Cardiac muscle cell (in vitro differentiated cells and primary cell): ENCODE measurements around the gene CACNA1S. TPM values are rescaled to one million over a fixed set of nuclear protein-coding genes. Genes with fewer than 3 reads are reported as not detected.

Experiments used
- DNase-seq, 2 donors: peaks; one replicate each; pipeline versions ENCODE4 v3.0.0 to v3.0.0-alpha.2; 2010 to 2017; ENCODE audit warnings: low read depth in 1 of 2, low spot score in 1 of 2
- H3K27ac ChIP-seq: fragments of 200-600 bp; sonication (generic); 2 replicates; pipeline ENCODE4 v1.5.1; 2016
- H3K27me3 ChIP-seq: fragments of 200-600 bp; sonication (generic); 2 replicates; pipeline ENCODE4 v1.6.0; 2016; ENCODE audit warnings: control low read depth
- H3K36me3 ChIP-seq: fragments of 200-600 bp; sonication (generic); 2 replicates; pipeline ENCODE4 v1.5.1; 2016; ENCODE audit warnings: control low read depth
- H3K4me1 ChIP-seq: fragments of 200-600 bp; sonication (generic); 2 replicates; pipeline ENCODE4 v1.8.1; 2017; ENCODE audit warnings: low read depth, mild to moderate bottlenecking, mixed run types
- H3K4me3 ChIP-seq: fragments of 200-600 bp; sonication (generic); 2 replicates; pipeline ENCODE4 v1.5.1; 2016; ENCODE audit warnings: mild to moderate bottlenecking
- H3K9me3 ChIP-seq: fragments of 200-600 bp; sonication (generic); 2 replicates; pipeline ENCODE4 v1.5.1; 2017; ENCODE audit warnings: low read depth, mild to moderate bottlenecking, control low read depth
- polyA plus RNA-seq: library from polyadenylated mRNA; unstranded; fragments of >200 nt; fragmentation: Nextera tagmentation; extraction: Ambion mirVana; gene quantifications from 2 replicates; pipeline ENCODE4 v1.2.1, GENCODE V29; 2016
- total RNA-seq: library from RNA; depleted of rRNA; stranded (reverse); fragments of >200 nt; gene quantifications from 2 replicates; pipeline ENCODE4 v1.2.3, GENCODE V29; 2016
- TF ChIP-seq, protein P1 (sequence below): IDR thresholded peaks from 2 replicates; pipeline ENCODE4 v1.5.1; 2012; ENCODE audit warnings: low read depth, mild to moderate bottlenecking, low read length

Gene CACNA1S
- total and polyA plus RNA-seq, 2 experiments from 2014 or later: 0.30 TPM; not detected in 1

DNA sequence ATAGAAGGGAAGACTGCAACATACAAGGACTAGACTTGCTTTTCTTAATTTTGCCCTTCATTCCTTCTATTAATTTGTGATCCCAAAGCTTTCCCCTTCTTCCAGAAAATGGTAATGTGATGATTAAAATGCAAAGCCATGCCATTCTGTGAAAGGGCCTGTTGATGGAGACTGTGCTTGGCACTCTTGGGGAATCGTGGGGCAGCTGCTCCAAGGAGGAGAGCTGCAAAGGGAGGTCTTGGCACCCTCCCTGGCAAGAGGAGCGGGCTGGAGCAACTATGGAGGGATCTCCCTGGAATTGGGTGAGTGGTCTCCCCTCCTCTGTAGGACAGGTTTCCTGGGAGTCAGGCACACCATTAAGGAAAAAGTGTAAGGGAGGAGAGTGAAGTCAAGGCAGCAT lies 16.6 kb downstream of the CACNA1S start:
- Histone ChIP-seq H3K27ac (no peak overlapping the region), H3K36me3 (no peaks in the 10 kb centered on the region), H3K4me1 (peaks cover 7% of the 10 kb centered on the region), H3K9me3 (no peaks in the 10 kb centered on the region), H3K4me3 (no peak overlapping the region), H3K27me3 (no peaks in the 10 kb centered on the region)
- TF ChIP-seq, protein P1, sequence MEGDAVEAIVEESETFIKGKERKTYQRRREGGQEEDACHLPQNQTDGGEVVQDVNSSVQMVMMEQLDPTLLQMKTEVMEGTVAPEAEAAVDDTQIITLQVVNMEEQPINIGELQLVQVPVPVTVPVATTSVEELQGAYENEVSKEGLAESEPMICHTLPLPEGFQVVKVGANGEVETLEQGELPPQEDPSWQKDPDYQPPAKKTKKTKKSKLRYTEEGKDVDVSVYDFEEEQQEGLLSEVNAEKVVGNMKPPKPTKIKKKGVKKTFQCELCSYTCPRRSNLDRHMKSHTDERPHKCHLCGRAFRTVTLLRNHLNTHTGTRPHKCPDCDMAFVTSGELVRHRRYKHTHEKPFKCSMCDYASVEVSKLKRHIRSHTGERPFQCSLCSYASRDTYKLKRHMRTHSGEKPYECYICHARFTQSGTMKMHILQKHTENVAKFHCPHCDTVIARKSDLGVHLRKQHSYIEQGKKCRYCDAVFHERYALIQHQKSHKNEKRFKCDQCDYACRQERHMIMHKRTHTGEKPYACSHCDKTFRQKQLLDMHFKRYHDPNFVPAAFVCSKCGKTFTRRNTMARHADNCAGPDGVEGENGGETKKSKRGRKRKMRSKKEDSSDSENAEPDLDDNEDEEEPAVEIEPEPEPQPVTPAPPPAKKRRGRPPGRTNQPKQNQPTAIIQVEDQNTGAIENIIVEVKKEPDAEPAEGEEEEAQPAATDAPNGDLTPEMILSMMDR: no peak
- no peak for DNase-seq

DNA sequence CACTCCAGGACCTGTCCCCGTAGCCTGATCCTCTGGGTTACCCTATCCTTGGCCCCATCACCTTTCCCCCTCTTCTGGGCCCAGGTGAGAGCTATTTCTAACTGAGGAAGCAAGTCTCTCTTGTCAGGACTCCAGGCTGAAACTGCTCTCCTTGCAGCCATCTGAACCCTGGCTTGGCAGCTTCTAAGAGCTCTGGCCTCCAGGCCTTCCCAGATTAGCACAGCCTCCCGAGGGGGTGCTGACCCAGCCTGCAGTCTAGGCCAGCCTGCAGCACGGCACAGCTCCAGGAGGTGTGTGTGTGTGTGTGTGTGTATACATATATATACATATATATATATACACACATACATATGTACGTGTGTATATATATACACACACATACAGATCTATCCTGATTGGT lies 17.4 kb downstream of the CACNA1S start:
- H3K27ac ChIP-seq: no peak overlapping the region
- H3K36me3 ChIP-seq: no peaks in the 10 kb centered on the region
- peak in 1 of 2 donors; percentile 32 for DNase-seq
- peaks cover 7% of the 10 kb centered on the region for H3K4me1 ChIP-seq
- H3K4me3 ChIP-seq: no peak overlapping the region
- no peaks in the 10 kb centered on the region for H3K27me3 ChIP-seq
- H3K9me3 ChIP-seq: no peaks in the 10 kb centered on the region
- TF ChIP-seq, protein P1: no peak

DNA sequence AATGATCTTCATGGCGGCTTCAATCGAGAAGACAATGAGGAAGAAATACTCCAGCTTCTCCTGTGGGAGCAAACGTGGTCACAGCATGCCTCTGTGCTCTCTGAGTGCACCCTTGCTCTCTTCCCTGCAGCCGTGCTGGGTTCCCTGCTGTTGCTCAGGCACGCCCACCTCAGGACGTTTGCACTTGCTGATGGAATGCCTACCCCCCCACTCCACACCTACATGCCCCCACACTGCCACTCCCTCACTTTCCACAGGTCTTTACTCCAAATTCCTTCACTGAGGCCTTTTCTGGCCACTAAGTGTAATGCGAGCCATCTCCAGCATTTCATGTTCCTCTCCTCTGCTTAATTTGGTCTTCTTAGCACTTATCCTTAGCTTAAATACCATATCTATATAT lies 18.3 kb downstream of the CACNA1S start:
- Histone ChIP-seq H3K36me3 (no peaks in the 10 kb centered on the region), H3K27me3 (no peaks in the 10 kb centered on the region), H3K27ac (no peak overlapping the region), H3K4me3 (no peak overlapping the region), H3K9me3 (no peaks in the 10 kb centered on the region), H3K4me1 (peaks cover 11% of the 10 kb centered on the region)
- TF ChIP-seq, protein P1: no peak
- no peak for DNase-seq

DNA sequence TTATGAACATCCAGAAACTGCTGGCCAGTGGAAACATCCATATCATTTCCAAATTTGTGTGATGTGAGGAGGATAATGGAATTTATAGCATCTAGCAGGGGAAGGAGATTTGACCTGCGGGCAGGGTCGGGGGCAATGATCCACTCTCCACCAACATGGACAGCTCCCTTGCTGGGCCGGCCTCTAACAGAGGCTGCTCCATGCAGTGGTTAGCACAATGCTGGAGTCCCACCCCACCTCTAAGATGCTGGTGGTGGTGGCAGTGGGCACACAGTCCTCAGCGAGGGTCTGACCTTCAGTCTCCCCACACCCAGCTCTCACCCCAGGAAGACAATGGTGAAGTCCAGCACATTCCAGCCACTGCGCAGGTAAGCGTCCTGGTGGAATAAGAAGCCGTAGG lies 18.7 kb downstream of the CACNA1S start:
- peaks cover 11% of the 10 kb centered on the region for H3K4me1 ChIP-seq
- TF ChIP-seq, protein P1: no peak
- no peak overlapping the region for H3K4me3 ChIP-seq
- no peaks in the 10 kb centered on the region for H3K36me3 ChIP-seq
- H3K9me3 ChIP-seq: no peaks in the 10 kb centered on the region
- no peaks in the 10 kb centered on the region for H3K27me3 ChIP-seq
- no peak for DNase-seq
- no peak overlapping the region for H3K27ac ChIP-seq

DNA sequence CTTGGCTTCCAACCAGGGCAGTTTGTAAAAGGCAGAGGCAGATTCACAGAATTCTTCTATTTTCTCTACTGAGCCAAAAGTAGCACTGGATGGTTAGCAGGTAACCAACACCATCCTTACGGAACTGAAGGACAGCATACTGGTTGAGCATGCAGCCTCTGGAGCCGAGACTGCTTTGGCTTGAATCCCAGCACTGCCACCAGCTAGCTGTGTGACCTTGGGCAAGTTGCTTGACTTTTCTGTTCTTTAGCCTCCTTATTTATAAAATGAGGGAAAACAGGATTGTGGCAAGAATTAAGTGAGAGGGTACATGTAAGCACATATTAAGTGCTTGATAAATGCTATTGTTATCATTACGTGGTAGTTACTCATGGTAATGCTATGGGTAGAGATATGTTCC lies 19.5 kb downstream of the CACNA1S start:
- Histone ChIP-seq H3K4me1 (peaks cover 11% of the 10 kb centered on the region), H3K4me3 (no peak overlapping the region), H3K27me3 (no peaks in the 10 kb centered on the region), H3K9me3 (no peaks in the 10 kb centered on the region), H3K36me3 (no peaks in the 10 kb centered on the region), H3K27ac (no peak overlapping the region)
- no peak for DNase-seq
- TF ChIP-seq, protein P1: no peak

DNA sequence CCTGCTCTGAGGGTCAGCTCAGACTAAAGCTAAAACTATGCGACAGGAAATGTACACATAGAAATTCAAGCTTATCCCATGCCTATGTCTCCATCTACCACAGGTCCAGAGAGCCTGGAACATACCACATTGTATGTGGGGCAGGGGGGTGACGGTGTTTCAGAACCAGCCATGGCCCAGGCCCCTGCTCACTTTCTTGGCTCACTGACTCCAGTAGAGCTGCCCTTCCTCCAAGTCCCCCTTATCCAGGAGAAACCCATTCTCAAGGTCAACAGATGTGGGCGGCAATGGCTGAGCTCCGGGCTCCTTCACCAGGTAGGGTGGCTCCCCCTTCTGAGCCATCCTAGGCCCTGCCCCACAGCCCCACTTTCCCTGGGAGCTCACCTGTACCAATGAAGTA lies 21.0 kb downstream of the CACNA1S start:
- TF ChIP-seq, protein P1: no peak
- no peaks in the 10 kb centered on the region for H3K9me3 ChIP-seq
- no peak overlapping the region for H3K27ac ChIP-seq
- H3K4me1 ChIP-seq: peaks cover 11% of the 10 kb centered on the region
- no peak overlapping the region for H3K4me3 ChIP-seq
- H3K27me3 ChIP-seq: no peaks in the 10 kb centered on the region
- no peaks in the 10 kb centered on the region for H3K36me3 ChIP-seq
- no peak for DNase-seq
